ENCODE results near the gene MFAP5. TPM values are rescaled to one million over a fixed set of nuclear protein-coding genes. Genes with fewer than 3 reads are reported as not detected.
"Not testable (repeated sequence)": the region's sequence is repeated elsewhere in the genome, so short reads cannot be mapped to it uniquely, and the experiment has no call there.

The MFAP5 gene
- total RNA-seq, 2 donors from 2014 or later: 4.6 to 12.1 TPM

GRCh38 chr12:8630131-8630530, 32.5 kb downstream of the MFAP5 start:
- no peaks in the 10 kb centered on the region for H3K27me3 ChIP-seq
- no peaks in the 10 kb centered on the region for H3K4me1 ChIP-seq
- no peak overlapping the region for H3K27ac ChIP-seq
- intact Hi-C loops (cut with DNase I): no loop called here
- H3K4me3 ChIP-seq: no peak overlapping the region
- DNase-seq: no peak
- no peak overlapping the region for H3K9ac ChIP-seq (ENCODE audit: low read depth in 2 of 2, low read length in 2 of 2)
- TF ChIP-seq, protein P1, sequence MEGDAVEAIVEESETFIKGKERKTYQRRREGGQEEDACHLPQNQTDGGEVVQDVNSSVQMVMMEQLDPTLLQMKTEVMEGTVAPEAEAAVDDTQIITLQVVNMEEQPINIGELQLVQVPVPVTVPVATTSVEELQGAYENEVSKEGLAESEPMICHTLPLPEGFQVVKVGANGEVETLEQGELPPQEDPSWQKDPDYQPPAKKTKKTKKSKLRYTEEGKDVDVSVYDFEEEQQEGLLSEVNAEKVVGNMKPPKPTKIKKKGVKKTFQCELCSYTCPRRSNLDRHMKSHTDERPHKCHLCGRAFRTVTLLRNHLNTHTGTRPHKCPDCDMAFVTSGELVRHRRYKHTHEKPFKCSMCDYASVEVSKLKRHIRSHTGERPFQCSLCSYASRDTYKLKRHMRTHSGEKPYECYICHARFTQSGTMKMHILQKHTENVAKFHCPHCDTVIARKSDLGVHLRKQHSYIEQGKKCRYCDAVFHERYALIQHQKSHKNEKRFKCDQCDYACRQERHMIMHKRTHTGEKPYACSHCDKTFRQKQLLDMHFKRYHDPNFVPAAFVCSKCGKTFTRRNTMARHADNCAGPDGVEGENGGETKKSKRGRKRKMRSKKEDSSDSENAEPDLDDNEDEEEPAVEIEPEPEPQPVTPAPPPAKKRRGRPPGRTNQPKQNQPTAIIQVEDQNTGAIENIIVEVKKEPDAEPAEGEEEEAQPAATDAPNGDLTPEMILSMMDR (IDR thresholded peaks at IDR 0.05): no peak
- H3K9me3 ChIP-seq: no peaks in the 10 kb centered on the region
- no peaks in the 10 kb centered on the region for H3K36me3 ChIP-seq

- H3K4me3 ChIP-seq: no peak overlapping the region
- TF ChIP-seq, protein P1 (IDR thresholded peaks at IDR 0.05): no peak
- no peak overlapping the region for H3K27ac ChIP-seq
- no peak for DNase-seq
- H3K27me3 ChIP-seq: no peaks in the 10 kb centered on the region
- no peaks in the 10 kb centered on the region for H3K4me1 ChIP-seq
- no peak overlapping the region for H3K9ac ChIP-seq (ENCODE audit: low read depth in 2 of 2, low read length in 2 of 2)
- no peaks in the 10 kb centered on the region for H3K9me3 ChIP-seq
- no peaks in the 10 kb centered on the region for H3K36me3 ChIP-seq
- intact Hi-C loops (cut with DNase I): no loop called here
Observed at GRCh38 chr12:8629486-8630033, 33.1 kb downstream of the MFAP5 start.

DNA sequence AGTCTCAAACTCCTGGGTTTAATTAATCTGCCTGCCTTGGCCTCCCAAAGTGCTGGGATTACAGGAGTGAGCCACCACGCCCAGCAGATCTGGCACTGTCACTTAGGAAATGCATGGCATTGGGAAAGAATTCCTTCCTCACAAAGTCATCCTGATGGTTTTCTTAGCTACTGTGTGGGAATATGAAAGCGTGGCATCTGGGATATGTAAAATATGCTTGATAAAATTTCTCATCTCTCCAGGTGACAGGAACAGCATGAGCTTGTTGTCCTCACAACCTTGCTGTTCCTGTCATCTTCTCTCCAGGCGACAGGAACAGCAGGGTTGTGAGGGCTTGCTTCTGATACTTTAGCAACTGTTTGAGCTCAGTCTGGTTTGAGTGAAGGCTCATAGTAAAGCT, 33.9 kb downstream of the MFAP5 start:
- DNase-seq: no peak
- no peak overlapping the region for H3K9ac ChIP-seq (ENCODE audit: low read depth in 2 of 2, low read length in 2 of 2)
- intact Hi-C loops (cut with DNase I): no loop called here

DNA sequence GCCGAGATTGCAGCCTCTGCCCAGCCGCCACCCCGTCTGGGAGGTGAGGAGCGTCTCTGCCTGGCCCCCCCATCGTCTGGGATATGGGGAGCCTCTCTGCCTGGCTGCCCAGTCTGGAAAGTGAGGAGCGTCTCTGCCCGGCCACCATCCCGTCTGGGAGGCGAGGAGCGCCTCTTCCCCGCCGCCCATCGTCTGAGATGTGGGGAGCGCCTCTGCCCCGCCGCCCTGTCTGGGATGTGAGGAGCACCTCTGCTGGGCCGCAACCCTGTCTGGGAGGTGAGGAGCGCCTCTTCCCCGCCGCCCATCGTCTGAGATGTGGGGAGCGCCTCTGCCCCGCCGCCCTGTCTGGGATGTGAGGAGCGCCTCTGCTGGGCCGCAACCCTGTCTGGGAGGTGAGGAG, 37.9 kb downstream of the MFAP5 start:
- not testable (repeated sequence) for DNase-seq, H3K9me3 ChIP-seq

More for the DNA sequence above, 33.9 kb downstream of the MFAP5 start:
- TF ChIP-seq, protein P1 (IDR thresholded peaks at IDR 0.05): no peak
- Histone ChIP-seq H3K27ac (no peak overlapping the region), H3K9me3 (no peaks in the 10 kb centered on the region), H3K36me3 (no peaks in the 10 kb centered on the region), H3K4me3 (no peak overlapping the region), H3K4me1 (no peaks in the 10 kb centered on the region), H3K27me3 (no peaks in the 10 kb centered on the region)

GRCh38 chr12:8622646-8623045, 40.0 kb downstream of the MFAP5 start:
- DNase-seq: no peak
- no peak overlapping the region for H3K4me3 ChIP-seq
- H3K27me3 ChIP-seq: no peaks in the 10 kb centered on the region
- H3K9me3 ChIP-seq: no peaks in the 10 kb centered on the region
- H3K36me3 ChIP-seq: no peaks in the 10 kb centered on the region
- no peak overlapping the region for H3K9ac ChIP-seq (ENCODE audit: low read depth in 2 of 2, low read length in 2 of 2)
- intact Hi-C loops (cut with DNase I): no loop called here
- no peak overlapping the region for H3K27ac ChIP-seq
- TF ChIP-seq, protein P1 (IDR thresholded peaks at IDR 0.05): no peak
- no peaks in the 10 kb centered on the region for H3K4me1 ChIP-seq

More for the DNA sequence above, 37.9 kb downstream of the MFAP5 start:
- H3K4me1 ChIP-seq; H3K36me3 ChIP-seq; H3K27ac ChIP-seq; H3K4me3 ChIP-seq; H3K9ac ChIP-seq (ENCODE audit: low read depth in 2 of 2, low read length in 2 of 2); H3K27me3 ChIP-seq; intact Hi-C loops (cut with DNase I): not testable (repeated sequence)

DNA sequence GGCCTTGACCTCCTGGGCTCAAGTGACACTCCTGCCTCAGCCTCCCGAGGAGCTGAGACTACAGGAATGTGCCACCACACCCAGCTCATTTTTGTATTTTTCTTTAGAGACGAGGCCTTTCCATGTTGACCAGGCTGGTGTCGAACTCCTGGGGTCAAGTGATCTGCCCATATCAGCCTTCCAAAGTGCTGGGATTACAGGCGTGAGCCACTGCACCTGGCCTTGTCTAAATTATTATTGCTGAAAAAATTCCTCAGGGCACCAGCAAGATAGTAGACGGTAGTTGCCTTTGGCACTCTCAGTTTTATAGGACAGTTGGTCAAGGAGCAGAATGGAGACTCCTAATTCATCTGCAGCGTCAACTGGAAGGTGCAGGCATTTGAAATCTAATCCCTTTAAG, 47.4 kb downstream of the MFAP5 start:
- TF ChIP-seq, protein P1 (IDR thresholded peaks at IDR 0.05): no peak
- H3K27ac ChIP-seq: no peak overlapping the region
- no peak overlapping the region for H3K4me3 ChIP-seq
- no peak overlapping the region for H3K9ac ChIP-seq (ENCODE audit: low read depth in 2 of 2, low read length in 2 of 2)
- no peaks in the 10 kb centered on the region for H3K36me3 ChIP-seq
- intact Hi-C loops (cut with DNase I): no loop called here
- DNase-seq: no peak
- H3K9me3 ChIP-seq: no peaks in the 10 kb centered on the region
- H3K27me3 ChIP-seq: no peaks in the 10 kb centered on the region
- H3K4me1 ChIP-seq: no peaks in the 10 kb centered on the region

DNA sequence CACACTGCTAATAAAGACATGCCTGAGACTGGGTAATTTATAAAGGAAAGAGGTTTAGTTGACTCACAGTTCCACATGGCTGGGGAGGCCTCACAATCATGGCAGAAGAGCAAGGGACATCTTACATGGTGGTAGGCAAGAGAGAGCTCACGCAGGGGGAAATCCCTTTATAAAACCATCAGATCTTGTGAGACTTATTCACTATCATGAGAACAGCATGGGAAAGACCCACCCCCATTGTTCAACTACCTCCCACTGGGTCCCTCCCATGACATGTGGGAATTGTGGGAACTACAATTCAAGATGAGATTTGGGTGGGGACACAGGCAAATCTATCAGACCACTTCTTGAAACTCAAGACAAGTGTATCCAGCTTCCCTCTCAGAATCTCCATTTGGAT, 48.7 kb downstream of the MFAP5 start:
- H3K9me3 ChIP-seq; DNase-seq; intact Hi-C loops (cut with DNase I); H3K27me3 ChIP-seq; H3K36me3 ChIP-seq; H3K27ac ChIP-seq; H3K9ac ChIP-seq (ENCODE audit: low read depth in 2 of 2, low read length in 2 of 2); H3K4me1 ChIP-seq; H3K4me3 ChIP-seq: not testable (repeated sequence)
